SH-SY5Y (cell line): ENCODE data around the gene SH2D4B.

Source experiments
- GATA2 ChIP-seq: IDR thresholded peaks from 2 replicates; pipeline ENCODE4 v1.6.1; 2011; ENCODE audit warnings: mild to moderate bottlenecking, low read depth, low read length
- GATA3 ChIP-seq: IDR thresholded peaks from 2 replicates; pipeline ENCODE4 v1.6.1; 2011; ENCODE audit warnings: low read depth, mild to moderate bottlenecking, low read length, moderate library complexity

GRCh38 chr10:80506189-80506575 lies 31.5 kb upstream of the SH2D4B start:
- no peak for TF ChIP-seq GATA2
- no peak for TF ChIP-seq GATA3
